ENCODE measurements around the gene MAN2C1. TPM values are rescaled to one million over a fixed set of nuclear protein-coding genes. Genes with fewer than 3 reads are reported as not detected.

The MAN2C1 gene
- total and polyA plus RNA-seq, 9 of the 15 experiments (the other 6 are each of a cell fraction or from before 2014, with no cell fraction given) = 2.0 to 141 (median 39.9) TPM

GRCh38 chr15:75335705-75336355 is 32.6 kb downstream of the MAN2C1 start, which contains the start of gene COMMD4 (continued):
- no peak for TF ChIP-seq TCF7L2 (IDR thresholded peaks at IDR 0.05; ENCODE audit: low read depth, low read length)
- no peak for TF ChIP-seq NCOA4 (IDR thresholded peaks at IDR 0.05; ENCODE audit: partially characterized antibody)
- no peak for TF ChIP-seq PTBP1 (IDR thresholded peaks at IDR 0.05; ENCODE audit: low read depth, low read length)
- TF ChIP-seq LCOR (CRISPR knock-in tag; IDR thresholded peaks at IDR 0.05) = no peak; the same call in 1 of the 2 replicates
- TF ChIP-seq C11orf30 (IDR thresholded peaks at IDR 0.05; ENCODE audit: low read depth) = peak; percentile 99
- TF ChIP-seq JUN (IDR thresholded peaks at IDR 0.05; ENCODE audit: borderline replicate concordance, low read depth, low read length) = no peak
- TF ChIP-seq JUN (CRISPR knock-in tag; IDR thresholded peaks at IDR 0.05; ENCODE audit: borderline replicate concordance) = no peak
- no peak for TF ChIP-seq PURB (CRISPR knock-in tag; IDR thresholded peaks at IDR 0.05; ENCODE audit: low read depth)
- no peak for TF ChIP-seq ELF4 (CRISPR knock-in tag; IDR thresholded peaks at IDR 0.05)
- no peak for TF ChIP-seq ZNF146 (CRISPR knock-in tag; IDR thresholded peaks at IDR 0.05; ENCODE audit: unreplicated experiment)
- TF ChIP-seq BHLHE40 (IDR thresholded peaks at IDR 0.05; ENCODE audit: low read length) = peak; percentile 87
- TF ChIP-seq EGR1 (conservative IDR thresholded peaks at IDR 0.05) = peak; percentile 87
- TF ChIP-seq ILF3 (IDR thresholded peaks at IDR 0.05; ENCODE audit: borderline replicate concordance) = no peak
- TF ChIP-seq NFYB (IDR thresholded peaks at IDR 0.05; ENCODE audit: extremely low read depth, insufficient read length) = no peak
- no peak for TF ChIP-seq SMARCA4 (IDR thresholded peaks at IDR 0.05)
- no peak for TF ChIP-seq LARP7 (IDR thresholded peaks at IDR 0.05)
- no peak for TF ChIP-seq ZNF184 (CRISPR knock-in tag; IDR thresholded peaks at IDR 0.05)
- TF ChIP-seq NR4A1 (CRISPR knock-in tag; IDR thresholded peaks at IDR 0.05) = no peak
- TF ChIP-seq NR4A1 (tag; IDR thresholded peaks at IDR 0.05) = no peak
- TF ChIP-seq U2AF1 (optimal IDR thresholded peaks at IDR 0.05; ENCODE audit: low read depth, low read length) = no peak
- no peak for TF ChIP-seq HNRNPK (IDR thresholded peaks at IDR 0.05; ENCODE audit: low read depth, low read length, poor library complexity, severe bottlenecking)
- TF ChIP-seq SIX5 (IDR thresholded peaks at IDR 0.05; ENCODE audit: borderline replicate concordance in 1 of 2, insufficient read depth in 1 of 2, low read depth in 1 of 2, low read length in 2 of 2) = 0 out of 4 replicates have a peak, but pooled peaks of 1 of the 2 experiments have one; percentile 31
- TF ChIP-seq, protein P1, sequence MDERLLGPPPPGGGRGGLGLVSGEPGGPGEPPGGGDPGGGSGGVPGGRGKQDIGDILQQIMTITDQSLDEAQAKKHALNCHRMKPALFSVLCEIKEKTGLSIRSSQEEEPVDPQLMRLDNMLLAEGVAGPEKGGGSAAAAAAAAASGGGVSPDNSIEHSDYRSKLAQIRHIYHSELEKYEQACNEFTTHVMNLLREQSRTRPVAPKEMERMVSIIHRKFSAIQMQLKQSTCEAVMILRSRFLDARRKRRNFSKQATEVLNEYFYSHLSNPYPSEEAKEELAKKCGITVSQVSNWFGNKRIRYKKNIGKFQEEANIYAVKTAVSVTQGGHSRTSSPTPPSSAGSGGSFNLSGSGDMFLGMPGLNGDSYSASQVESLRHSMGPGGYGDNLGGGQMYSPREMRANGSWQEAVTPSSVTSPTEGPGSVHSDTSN (CRISPR knock-in tag; IDR thresholded peaks at IDR 0.05; ENCODE audit: low read depth) = no peak
- TF ChIP-seq, protein P1 (tag; conservative IDR thresholded peaks at IDR 0.05; ENCODE audit: low read depth) = no peak
- peak; percentile 78 for TF ChIP-seq TAF1 (IDR thresholded peaks at IDR 0.05; ENCODE audit: control insufficient read depth, extremely low read depth, insufficient read depth, low read length, severe bottlenecking)
- TF ChIP-seq, protein P2, sequence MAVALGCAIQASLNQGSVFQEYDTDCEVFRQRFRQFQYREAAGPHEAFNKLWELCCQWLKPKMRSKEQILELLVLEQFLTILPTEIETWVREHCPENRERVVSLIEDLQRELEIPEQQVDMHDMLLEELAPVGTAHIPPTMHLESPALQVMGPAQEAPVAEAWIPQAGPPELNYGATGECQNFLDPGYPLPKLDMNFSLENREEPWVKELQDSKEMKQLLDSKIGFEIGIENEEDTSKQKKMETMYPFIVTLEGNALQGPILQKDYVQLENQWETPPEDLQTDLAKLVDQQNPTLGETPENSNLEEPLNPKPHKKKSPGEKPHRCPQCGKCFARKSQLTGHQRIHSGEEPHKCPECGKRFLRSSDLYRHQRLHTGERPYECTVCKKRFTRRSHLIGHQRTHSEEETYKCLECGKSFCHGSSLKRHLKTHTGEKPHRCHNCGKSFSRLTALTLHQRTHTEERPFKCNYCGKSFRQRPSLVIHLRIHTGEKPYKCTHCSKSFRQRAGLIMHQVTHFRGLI (CRISPR knock-in tag; IDR thresholded peaks at IDR 0.05) = no peak
- TF ChIP-seq HDAC8 (tag; IDR thresholded peaks at IDR 0.05) = peak; percentile 42; the same call in 1 of the 2 replicates
- no peak for TF ChIP-seq SLC30A9 (CRISPR knock-in tag; IDR thresholded peaks at IDR 0.05)
